ENCODE measurements around the gene PTPRT.

DNA sequence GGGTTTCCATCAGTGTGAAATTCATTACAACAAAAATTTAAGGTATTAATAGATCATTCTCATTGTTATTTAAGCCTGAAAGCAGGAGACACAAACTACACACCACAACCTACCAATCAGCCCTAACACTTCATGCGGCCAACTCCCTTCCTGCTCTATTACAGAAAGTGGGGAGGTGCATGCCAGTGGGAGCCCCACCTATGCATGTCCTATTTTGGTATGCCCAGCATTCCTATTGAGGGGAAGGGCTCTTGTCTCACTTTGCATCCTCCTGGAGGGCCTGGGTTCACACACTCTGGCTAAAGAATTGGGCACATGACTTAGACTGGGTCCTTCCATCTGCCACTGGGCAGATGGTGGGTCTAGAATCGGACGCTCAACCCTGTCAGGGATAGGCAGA is 450.0 kb downstream of the PTPRT start:
- TF ChIP-seq, protein P1, sequence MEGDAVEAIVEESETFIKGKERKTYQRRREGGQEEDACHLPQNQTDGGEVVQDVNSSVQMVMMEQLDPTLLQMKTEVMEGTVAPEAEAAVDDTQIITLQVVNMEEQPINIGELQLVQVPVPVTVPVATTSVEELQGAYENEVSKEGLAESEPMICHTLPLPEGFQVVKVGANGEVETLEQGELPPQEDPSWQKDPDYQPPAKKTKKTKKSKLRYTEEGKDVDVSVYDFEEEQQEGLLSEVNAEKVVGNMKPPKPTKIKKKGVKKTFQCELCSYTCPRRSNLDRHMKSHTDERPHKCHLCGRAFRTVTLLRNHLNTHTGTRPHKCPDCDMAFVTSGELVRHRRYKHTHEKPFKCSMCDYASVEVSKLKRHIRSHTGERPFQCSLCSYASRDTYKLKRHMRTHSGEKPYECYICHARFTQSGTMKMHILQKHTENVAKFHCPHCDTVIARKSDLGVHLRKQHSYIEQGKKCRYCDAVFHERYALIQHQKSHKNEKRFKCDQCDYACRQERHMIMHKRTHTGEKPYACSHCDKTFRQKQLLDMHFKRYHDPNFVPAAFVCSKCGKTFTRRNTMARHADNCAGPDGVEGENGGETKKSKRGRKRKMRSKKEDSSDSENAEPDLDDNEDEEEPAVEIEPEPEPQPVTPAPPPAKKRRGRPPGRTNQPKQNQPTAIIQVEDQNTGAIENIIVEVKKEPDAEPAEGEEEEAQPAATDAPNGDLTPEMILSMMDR (conservative IDR thresholded peaks at IDR 0.05 in 1 of 2, IDR thresholded peaks at IDR 0.05 in 1 of 2; ENCODE audit: low read depth in 1 of 2, low read length in 2 of 2): no peak
- no peak for TF ChIP-seq EZH2 (IDR thresholded peaks at IDR 0.05; ENCODE audit: low read length, missing control alignments)
